HUES6 (cell line): Measurements from ENCODE around the gene ELMO1.
A peak's percentile ranks its signal among the peaks of the same experiment; 100 is the strongest.

ENCODE experiments used
- H3K27ac ChIP-seq: 2 replicates; pipeline ENCODE4 v1.7.0; 2013; ENCODE audit warnings: low read depth, mild to moderate bottlenecking, low read length, inconsistent platforms
- H3K27me3 ChIP-seq: 2 replicates; pipeline ENCODE4 v1.6.1; 2013; ENCODE audit warnings: low read length; ENCODE audit not compliant: control insufficient read depth, insufficient read depth
- H3K36me3 ChIP-seq: 2 replicates; pipeline ENCODE4 v1.6.1; 2013; ENCODE audit warnings: low read length; ENCODE audit not compliant: control insufficient read depth, insufficient read depth
- H3K4me1 ChIP-seq: 2 replicates; pipeline ENCODE4 v1.6.1; 2013; ENCODE audit warnings: low read length; ENCODE audit not compliant: control insufficient read depth, insufficient read depth
- H3K4me3 ChIP-seq: 2 replicates; pipeline ENCODE4 v1.5.1; 2013; ENCODE audit warnings: low read depth, low read length
- H3K9ac ChIP-seq: one replicate; pipeline ENCODE4 v1.6.1; 2013; ENCODE audit warnings: mild to moderate bottlenecking, low read length
- H3K9me3 ChIP-seq: 2 replicates; pipeline ENCODE4 v1.6.1; 2013; ENCODE audit warnings: low read depth, low read length; ENCODE audit not compliant: control insufficient read depth, insufficient read depth

ELMO1 gene

GRCh38 chr7:37033141-37033540 lies 415.5 kb downstream of the ELMO1 start:
- Histone ChIP-seq H3K9me3 (peaks cover 5% of the 10 kb centered on the region), H3K27me3 (no peaks in the 10 kb centered on the region), H3K4me1 (peaks cover 32% of the 10 kb centered on the region), H3K36me3 (no peaks in the 10 kb centered on the region), H3K9ac (peak overlapping the region; percentile 25), H3K27ac (peak overlapping the region; percentile 88; the same call in 1 of the 2 replicates), H3K4me3 (no peak overlapping the region)

GRCh38 chr7:37032258-37032601 lies 416.4 kb downstream of the ELMO1 start:
- H3K9ac ChIP-seq, result peak overlapping the region; percentile 48
- peak overlapping the region; percentile 88 for H3K27ac ChIP-seq
- H3K4me1 ChIP-seq, result peaks cover 32% of the 10 kb centered on the region
- H3K4me3 ChIP-seq, result no peak overlapping the region; the same call in 1 of the 2 replicates
- no peaks in the 10 kb centered on the region for H3K36me3 ChIP-seq
- no peaks in the 10 kb centered on the region; the same call in 1 of the 2 replicates for H3K9me3 ChIP-seq
- no peaks in the 10 kb centered on the region for H3K27me3 ChIP-seq

- Histone ChIP-seq H3K27ac (peak overlapping the region; percentile 88), H3K9ac (peak overlapping the region; percentile 65)
Observed at GRCh38 chr7:37031571-37032257, 416.9 kb downstream of the ELMO1 start.

GRCh38 chr7:37028909-37029440 lies 419.7 kb downstream of the ELMO1 start:
- no peak overlapping the region for H3K27ac ChIP-seq
- H3K4me3 ChIP-seq, result no peak overlapping the region
- H3K36me3 ChIP-seq, result no peaks in the 10 kb centered on the region
- H3K9me3 ChIP-seq, result no peaks in the 10 kb centered on the region; the same call in 1 of the 2 replicates
- peaks cover 31% of the 10 kb centered on the region for H3K4me1 ChIP-seq
- H3K27me3 ChIP-seq, result no peaks in the 10 kb centered on the region
- H3K9ac ChIP-seq, result no peak overlapping the region

More at GRCh38 chr7:37031571-37032257, 416.9 kb downstream of the ELMO1 start:
- no peaks in the 10 kb centered on the region for H3K27me3 ChIP-seq
- H3K36me3 ChIP-seq, result no peaks in the 10 kb centered on the region
- H3K9me3 ChIP-seq, result no peaks in the 10 kb centered on the region; the same call in 1 of the 2 replicates
- H3K4me3 ChIP-seq, result peak overlapping the region; percentile 12; the same call in 1 of the 2 replicates
- H3K4me1 ChIP-seq, result peaks cover 32% of the 10 kb centered on the region

- Histone ChIP-seq H3K9ac (no peak overlapping the region), H3K4me3 (no peak overlapping the region), H3K36me3 (no peaks in the 10 kb centered on the region), H3K27ac (no peak overlapping the region), H3K4me1 (peaks cover 19% of the 10 kb centered on the region), H3K9me3 (no peaks in the 10 kb centered on the region), H3K27me3 (no peaks in the 10 kb centered on the region)
Observed at GRCh38 chr7:37027557-37028341, 420.9 kb downstream of the ELMO1 start.

- H3K4me1 ChIP-seq, result peaks cover 12% of the 10 kb centered on the region
Observed at GRCh38 chr7:37027104-37027503, 421.6 kb downstream of the ELMO1 start.

GRCh38 chr7:37018954-37019353 lies 429.7 kb downstream of the ELMO1 start:
- Histone ChIP-seq H3K4me1 (no peaks in the 10 kb centered on the region), H3K4me3 (no peak overlapping the region), H3K27ac (no peak overlapping the region), H3K9ac (no peak overlapping the region), H3K36me3 (no peaks in the 10 kb centered on the region), H3K9me3 (no peaks in the 10 kb centered on the region), H3K27me3 (no peaks in the 10 kb centered on the region)

More at GRCh38 chr7:37027104-37027503, 421.6 kb downstream of the ELMO1 start:
- Histone ChIP-seq H3K4me3 (no peak overlapping the region), H3K27ac (no peak overlapping the region), H3K36me3 (no peaks in the 10 kb centered on the region), H3K27me3 (no peaks in the 10 kb centered on the region), H3K9me3 (no peaks in the 10 kb centered on the region), H3K9ac (no peak overlapping the region)

- H3K9me3 ChIP-seq, result no peaks in the 10 kb centered on the region
- H3K27ac ChIP-seq, result no peak overlapping the region
- H3K36me3 ChIP-seq, result no peaks in the 10 kb centered on the region
- no peak overlapping the region for H3K4me3 ChIP-seq
- no peaks in the 10 kb centered on the region for H3K27me3 ChIP-seq
- no peaks in the 10 kb centered on the region for H3K4me1 ChIP-seq
- no peak overlapping the region for H3K9ac ChIP-seq
Observed at GRCh38 chr7:37016064-37016878, 432.4 kb downstream of the ELMO1 start.

GRCh38 chr7:37015353-37016034 lies 433.2 kb downstream of the ELMO1 start:
- Histone ChIP-seq H3K27ac (no peak overlapping the region), H3K4me1 (no peaks in the 10 kb centered on the region), H3K9ac (no peak overlapping the region), H3K36me3 (no peaks in the 10 kb centered on the region), H3K27me3 (no peaks in the 10 kb centered on the region), H3K4me3 (no peak overlapping the region), H3K9me3 (no peaks in the 10 kb centered on the region)

- no peak overlapping the region for H3K4me3 ChIP-seq
Observed at GRCh38 chr7:37013771-37014170, 434.9 kb downstream of the ELMO1 start.

More at GRCh38 chr7:37013771-37014170, 434.9 kb downstream of the ELMO1 start:
- Histone ChIP-seq H3K36me3 (no peaks in the 10 kb centered on the region), H3K27ac (no peak overlapping the region), H3K4me1 (no peaks in the 10 kb centered on the region), H3K9ac (no peak overlapping the region), H3K27me3 (no peaks in the 10 kb centered on the region), H3K9me3 (no peaks in the 10 kb centered on the region)
